OCI-LY7 (cell line): ENCODE measurements around the gene MYH11. TPM values are rescaled to one million over a fixed set of nuclear protein-coding genes. Genes with fewer than 3 reads are reported as not detected.
"Not testable (repeated sequence)": the region's sequence is repeated elsewhere in the genome, so short reads cannot be mapped to it uniquely, and the experiment has no call there.

Experiments used
- BruUV-seq: library from RNA; stranded (reverse); fragments of 400-500 nt; replicated peaks from 2 replicates; lab custom pipeline; 2021; lab: Mats Ljungman, UMichigan
- CTCF ChIA-PET: fragments of 300-600 bp; sonication (Branson Sonifier 250); formaldehyde crosslinking; loops from one replicate; lab custom pipeline; 2022; ENCODE audit warnings: antibody characterized with exemption; ENCODE audit not compliant: unreplicated experiment; lab: Charles Lee
- POLR2A ChIA-PET: fragments of 300-600 bp; sonication (Branson Sonifier 250); formaldehyde crosslinking; loops from one replicate; lab custom pipeline; 2022; ENCODE audit warnings: antibody characterized with exemption; lab: Charles Lee
- DNase-seq: peaks from one replicate; pipeline ENCODE4 v3.0.0-alpha.2; 2015; ENCODE audit warnings: low spot score
- H2AFZ ChIP-seq: fragments of 200-600 bp; sonication (generic), shearing (Covaris generic); 2 replicates; pipeline ENCODE4 v1.6.1; 2014; ENCODE audit warnings: mild to moderate bottlenecking, antibody characterized with exemption, low read length, moderate library complexity
- H3K27ac ChIP-seq: fragments of 200-600 bp; sonication (generic); 2 replicates; pipeline ENCODE4 v1.5.1; 2014; ENCODE audit warnings: mixed run types, low read depth, mild to moderate bottlenecking, moderate library complexity, low read length, inconsistent platforms; ENCODE audit not compliant: poor library complexity, severe bottlenecking
- H3K36me3 ChIP-seq: fragments of 200-600 bp; sonication (generic); 2 replicates; pipeline ENCODE4 v1.6.1; 2014; ENCODE audit warnings: mild to moderate bottlenecking, antibody characterized with exemption, low read length, moderate library complexity, mixed read lengths; ENCODE audit not compliant: insufficient read depth
- H3K4me1 ChIP-seq: fragments of 200-600 bp; sonication (generic); 2 replicates; pipeline ENCODE4 v1.5.1; 2014; ENCODE audit warnings: mild to moderate bottlenecking, low read length; ENCODE audit not compliant: insufficient read depth, poor library complexity, severe bottlenecking
- H3K4me2 ChIP-seq: fragments of 200-600 bp; sonication (generic); 2 replicates; pipeline ENCODE4 v1.6.1; 2014; ENCODE audit warnings: mild to moderate bottlenecking, low read length
- H3K4me3 ChIP-seq: fragments of 200-600 bp; sonication (generic); 2 replicates; pipeline ENCODE4 v1.5.1; 2014; ENCODE audit warnings: mild to moderate bottlenecking, low read depth, low read length; ENCODE audit not compliant: poor library complexity, severe bottlenecking
- H3K79me2 ChIP-seq: fragments of 200-600 bp; sonication (generic); 2 replicates; pipeline ENCODE4 v1.6.1; 2016; ENCODE audit warnings: low read depth, mild to moderate bottlenecking, low read length, moderate library complexity, mixed read lengths; ENCODE audit not compliant: insufficient read depth
- H3K9me2 ChIP-seq: fragments of 200-600 bp; sonication (generic); 2 replicates; pipeline ENCODE4 v1.6.1; 2016; ENCODE audit warnings: mild to moderate bottlenecking, low read length, mixed read lengths; ENCODE audit not compliant: insufficient read depth
- H3K9me3 ChIP-seq: fragments of 200-600 bp; sonication (generic); 2 replicates; pipeline ENCODE4 v1.6.1; 2014; ENCODE audit warnings: mild to moderate bottlenecking, mixed run types, low read length, mixed read lengths
- H4K20me1 ChIP-seq: fragments of 200-600 bp; sonication (generic); 2 replicates; pipeline ENCODE4 v1.6.1; 2014; ENCODE audit warnings: mild to moderate bottlenecking, antibody characterized with exemption, low read length, moderate library complexity, mixed read lengths; ENCODE audit not compliant: insufficient read depth
- CTCF ChIP-seq: fragments of 200-600 bp; sonication (generic); conservative IDR thresholded peaks from 2 replicates; pipeline ENCODE4 v1.5.1; 2014; ENCODE audit warnings: mild to moderate bottlenecking, antibody characterized with exemption, low read length, moderate library complexity, mixed read lengths
- EZH2phosphoT487 ChIP-seq: fragments of 200-600 bp; sonication (generic); IDR thresholded peaks from 2 replicates; pipeline ENCODE4 v1.6.1; 2018; ENCODE audit warnings: low read depth, borderline replicate concordance, mild to moderate bottlenecking, mixed run types, antibody characterized with exemption, low read length, moderate library complexity, mixed read lengths
- intact Hi-C: fragments of 100-400 bp; cut with micrococcal nuclease; formaldehyde crosslinking; loops from one replicate; pipeline ENCODE4 v1.10.0; 2022; ENCODE audit not compliant: unreplicated experiment
- total RNA-seq, 2 experiments: library from RNA; depleted of rRNA in 1 of 2; stranded (reverse); fragments of >200 nt in 1 of 2; shearing (Covaris generic) in 1 of 2; gene quantifications; 2 replicates each; pipeline ENCODE4 v1.2.3, GENCODE V29; 2014 to 2022

Gene MYH11
- total RNA-seq, 2 experiments from 2014 or later = 5.7 to 33.8 TPM

DNA sequence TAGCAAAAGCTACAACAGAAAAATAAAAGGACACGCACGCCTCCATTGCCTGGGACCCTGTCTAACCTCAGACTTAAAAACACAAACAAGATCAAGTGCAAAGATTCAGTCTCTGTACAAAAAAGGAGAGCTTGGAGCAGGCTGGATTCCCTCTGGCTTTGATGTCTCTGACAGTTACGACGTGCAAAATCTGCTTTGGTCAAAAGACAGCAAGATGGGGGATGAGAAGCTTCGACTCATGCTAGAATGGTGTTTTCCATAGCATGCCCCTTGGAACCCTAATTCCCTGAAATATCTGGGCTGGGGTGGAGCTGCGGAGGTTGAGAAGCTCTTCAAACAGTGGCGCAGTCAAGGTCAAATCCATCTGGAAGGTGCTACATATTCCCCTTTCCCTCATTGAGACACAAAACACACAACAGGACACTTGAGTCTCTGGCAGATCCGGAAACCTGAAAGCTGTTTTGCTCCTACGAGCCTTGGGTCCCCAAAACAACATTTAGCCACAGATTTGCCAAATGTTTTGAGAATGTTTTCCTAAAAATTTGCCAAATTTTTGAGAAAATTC lies 9.1 kb downstream of the MYH11 start:
- BruUV-seq = no TSS peak
- Histone ChIP-seq H3K27ac (no peak overlapping the region), H3K4me1 (peaks cover 30% of the 10 kb centered on the region), H3K4me3 (no peak overlapping the region), H3K79me2 (no peaks in the 10 kb centered on the region), H4K20me1 (no peaks in the 10 kb centered on the region), H3K36me3 (no peaks in the 10 kb centered on the region), H3K9me3 (no peaks in the 10 kb centered on the region), H2AFZ (no peak overlapping the region), H3K9me2 (no peaks in the 10 kb centered on the region), H3K4me2 (no peak overlapping the region)
- TF ChIP-seq CTCF (no peak), EZH2phosphoT487 (no peak)
- DNase-seq = no peak
- ChIA-PET CTCF (no interaction called here), POLR2A (interaction anchor here (1.0 kb wide), 1 partner anchor 273 kb away, joined by 3 read pairs; no protein-coding TSS in a partner anchor)
- intact Hi-C loops = no loop called here

- CTCF ChIA-PET = no interaction called here
- H3K36me3 ChIP-seq = no peaks in the 10 kb centered on the region
- TF ChIP-seq CTCF (no peak), EZH2phosphoT487 (no peak)
- no TSS peak for BruUV-seq
- no peaks in the 10 kb centered on the region for H4K20me1 ChIP-seq
- no peaks in the 10 kb centered on the region for H3K9me3 ChIP-seq
- H3K4me1 ChIP-seq = peaks cover 21% of the 10 kb centered on the region
- H3K4me2 ChIP-seq = no peak overlapping the region
- POLR2A ChIA-PET = no interaction called here
- no peak for DNase-seq
- intact Hi-C loops = no loop called here
- no peaks in the 10 kb centered on the region for H3K9me2 ChIP-seq
- H3K4me3 ChIP-seq = no peak overlapping the region
- H3K79me2 ChIP-seq = no peaks in the 10 kb centered on the region
- no peak overlapping the region for H2AFZ ChIP-seq
- no peak overlapping the region for H3K27ac ChIP-seq
Measured at GRCh38 chr16:15846510-15846909, 10.3 kb downstream of the MYH11 start.

DNA sequence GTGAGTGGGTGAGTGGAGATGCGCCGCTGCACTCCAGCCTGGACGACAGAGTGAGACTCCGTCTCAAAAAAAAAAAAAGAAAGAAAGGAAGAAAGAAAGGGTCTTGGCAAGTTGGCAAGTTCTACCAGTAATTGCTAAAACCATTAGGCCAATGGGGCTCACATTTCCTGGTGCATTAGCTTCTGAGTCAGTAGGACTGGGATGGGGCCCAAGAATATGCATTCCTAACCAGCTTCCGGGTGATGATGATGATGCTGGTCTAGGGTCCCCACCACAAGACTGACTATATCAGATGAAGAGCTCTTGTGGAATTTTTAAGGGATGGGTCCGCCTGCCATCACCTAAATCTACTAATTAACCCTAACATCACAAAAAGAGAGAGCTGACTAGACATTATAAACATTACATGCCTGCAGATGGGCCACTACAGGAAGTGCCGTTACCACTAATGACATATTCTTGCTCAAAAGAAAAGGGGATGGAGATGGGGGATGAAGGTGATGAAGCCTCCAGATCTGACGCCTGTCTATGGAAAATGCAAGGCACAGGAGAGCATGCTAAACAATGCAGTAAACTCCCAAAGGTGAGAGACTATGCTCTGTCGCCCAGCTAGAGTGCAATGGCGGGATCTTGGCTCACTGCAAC lies 13.1 kb downstream of the MYH11 start:
- Histone ChIP-seq H4K20me1 (no peaks in the 10 kb centered on the region), H3K79me2 (no peaks in the 10 kb centered on the region), H3K36me3 (no peaks in the 10 kb centered on the region), H2AFZ (no peak overlapping the region), H3K9me2 (no peaks in the 10 kb centered on the region), H3K4me3 (no peak overlapping the region), H3K4me2 (no peak overlapping the region), H3K27ac (no peak overlapping the region), H3K9me3 (no peaks in the 10 kb centered on the region), H3K4me1 (peaks cover 15% of the 10 kb centered on the region)
- DNase-seq = no peak
- ChIA-PET POLR2A (interaction anchor here (0.7 to 0.9 kb wide), 3 partner anchors 12 to 247 kb away, joined by 3 to 5 read pairs (median 3); partner anchors contain the start of gene CEP20), CTCF (no interaction called here)
- BruUV-seq = no TSS peak
- intact Hi-C loops = no loop called here
- TF ChIP-seq CTCF = no peak
- TF ChIP-seq EZH2phosphoT487 = no peak

DNA sequence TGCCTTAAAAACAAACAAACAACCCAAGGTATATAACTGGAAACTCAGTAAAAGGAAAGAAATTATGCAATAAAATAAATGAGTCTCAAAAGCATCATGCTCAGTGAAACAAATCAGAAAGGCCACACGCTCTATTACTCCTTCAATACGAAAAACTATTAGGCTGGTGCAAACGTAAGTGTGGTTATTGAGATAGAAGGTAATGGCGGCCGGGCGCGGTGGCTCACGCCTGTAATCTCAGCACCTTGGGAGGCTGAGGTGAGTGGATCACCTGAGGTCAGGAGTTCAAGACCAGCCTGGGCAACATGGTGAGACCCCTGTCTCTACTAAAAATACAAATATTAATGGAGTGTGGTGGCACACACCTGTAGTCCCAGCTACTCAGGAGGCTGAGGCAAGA lies 17.6 kb downstream of the MYH11 start:
- H3K27ac ChIP-seq, H3K79me2 ChIP-seq, DNase-seq, H3K4me2 ChIP-seq, H3K9me3 ChIP-seq, CTCF ChIA-PET, POLR2A ChIA-PET, H4K20me1 ChIP-seq, H3K9me2 ChIP-seq, H3K4me3 ChIP-seq, BruUV-seq, H2AFZ ChIP-seq, intact Hi-C loops: not testable (repeated sequence)
- Histone ChIP-seq H3K4me1 (peaks cover 17% of the 10 kb centered on the region), H3K36me3 (peaks cover 23% of the 10 kb centered on the region)
